Upper lobe of left lung (tissue), 6 donors: Measurements from ENCODE around the gene IL5RA. TPM values are rescaled to one million over a fixed set of nuclear protein-coding genes. Genes with fewer than 3 reads are reported as not detected.
A peak's percentile ranks its signal among the peaks of the same experiment; 100 is the strongest.

Experiments used
- ATAC-seq, 2 donors: fragments of 200-7000 bp; cut with Tn5 transposase; one replicate each; pipeline ENCODE4 v1.9.1; 2022; ENCODE audit warnings: mild to moderate bottlenecking in 2 of 2, moderate library complexity in 2 of 2; ENCODE audit not compliant: low FRiP score in 2 of 2
- DNase-seq, 2 donors: peaks; one replicate each; pipeline ENCODE4 v3.0.0-alpha.2; 2019 to 2020
- H3K27ac ChIP-seq, 4 donors: fragments of 200-600 bp; sonication (generic); one replicate each; pipeline ENCODE4 v1.5.1; 2016 to 2019
- H3K27me3 ChIP-seq, 4 donors: fragments of 200-600 bp; sonication (generic); one replicate each; pipeline ENCODE4 v1.5.1; 2017 to 2019
- H3K36me3 ChIP-seq, 4 donors: fragments of 200-600 bp; sonication (generic); one replicate each; pipeline ENCODE4 v1.5.1; 2016 to 2019
- H3K4me1 ChIP-seq, 4 donors: fragments of 200-600 bp; sonication (generic); one replicate each; pipeline ENCODE4 v1.5.1; 2018 to 2019
- H3K4me3 ChIP-seq, 4 donors: fragments of 200-600 bp; sonication (generic); one replicate each; pipeline ENCODE4 v1.5.1; 2017 to 2019; ENCODE audit warnings: mild to moderate bottlenecking in 2 of 4, moderate library complexity in 1 of 4
- H3K9me3 ChIP-seq, 4 donors: fragments of 200-600 bp; sonication (generic); one replicate each; pipeline ENCODE4 v1.5.1; 2018 to 2019
- CTCF ChIP-seq, 6 experiments: fragments of 450-650 bp in 4 of 6; fragments of 200-600 bp in 2 of 6; sonication (generic) in 2 of 6; IDR thresholded peaks; one replicate each; pipeline ENCODE4 v1.5.1; 2016 to 2019; ENCODE audit warnings: antibody characterized with exemption in 6 of 6
- EP300 ChIP-seq, 4 donors: sonication (generic); formaldehyde crosslinking; IDR thresholded peaks; one replicate each; pipeline ENCODE4 v1.5.1; 2017; ENCODE audit warnings: antibody characterized with exemption in 4 of 4, control low read depth in 2 of 4
- POLR2A ChIP-seq, 4 donors: fragments of 450-650 bp; IDR thresholded peaks; one replicate each; pipeline ENCODE4 v1.5.1; 2016 to 2017; ENCODE audit warnings: antibody characterized with exemption in 4 of 4, mild to moderate bottlenecking in 2 of 4
- POLR2AphosphoS5 ChIP-seq, 2 donors: sonication (generic); formaldehyde crosslinking; IDR thresholded peaks; one replicate each; pipeline ENCODE4 v1.5.1; 2017; ENCODE audit warnings: antibody characterized with exemption in 2 of 2
- WGBS, 2 donors: methylation state at CpG; one replicate each; pipeline ENCODE4 v1.1.5; 2017 to 2018; 5-methylcytosine and 5-hydroxymethylcytosine counted together
- total RNA-seq, 6 donors: library from RNA; depleted of rRNA in 4 of 6; stranded (reverse); fragments of >200 nt in 4 of 6; gene quantifications; one replicate each; pipeline versions ENCODE4 v1.1.0 to v1.2.1, GENCODE V29; 2016 to 2021
- donor health status: DM: no; HTN: no; CAD: no; lungs with moderate emphysema.
- donor health status: DM: no; HTN: yes; CAD: no; lungs with severe emphysema.

Gene IL5RA
- 10 to 100 TPM in 1 of 6 donors, 1 to 10 TPM in 4, under 1 TPM in 1; 0.46 to 17.7 (median 3.7) TPM for total RNA-seq

- Histone ChIP-seq H3K9me3 (no peaks in the 10 kb centered on the region), H3K4me1 (peaks cover 0 to 8% (median 0%) of the 10 kb centered on the region in 4 donors), H3K4me3 (peak within 1 kb of the TSS in 3 of 4 donors; percentile 11 to 25 (median 12)), H3K27me3 (no peaks in the 10 kb centered on the region), H3K27ac (peak within 1 kb of the TSS in 2 of 4 donors; percentile 12 to 23), H3K36me3 (no peaks in the 10 kb centered on the region)
- peak; percentile 61 to 69 for ATAC-seq
- no peak for DNase-seq
- TF ChIP-seq EP300 (IDR thresholded peaks at IDR 0.05) (no peak), CTCF (IDR thresholded peaks at IDR 0.05) (no peak), POLR2A (IDR thresholded peaks at IDR 0.05) (no peak), POLR2AphosphoS5 (IDR thresholded peaks at IDR 0.05) (no peak)
- 41 to 50% methylated on average over 4 of the region's 4 CpGs for WGBS, 2 donors
Observed at GRCh38 chr3:3110299-3110630, at the start of gene IL5RA. Gene IL5RA (minus strand): TSS chr3:3110374. CDS start chr3:3104984, 5,390 bp downstream.

- H3K4me1 ChIP-seq: peaks cover 0 to 4% (median 0%) of the 10 kb centered on the region in 4 donors
Observed at GRCh38 chr3:3157484-3157883, 47.3 kb upstream of the IL5RA start.

GRCh38 chr3:3154879-3155610 lies 44.9 kb upstream of the IL5RA start:
- no peak overlapping the region for H3K27ac ChIP-seq
- H3K4me3 ChIP-seq: no peak overlapping the region
- no peaks in the 10 kb centered on the region for H3K27me3 ChIP-seq
- H3K9me3 ChIP-seq: no peaks in the 10 kb centered on the region
- H3K36me3 ChIP-seq: peaks cover 8 to 91% (median 34%) of the 10 kb centered on the region in 4 donors
- ATAC-seq (no peak), DNase-seq (no peak)
- peaks cover 0 to 6% (median 0%) of the 10 kb centered on the region in 4 donors for H3K4me1 ChIP-seq
- 98 to 99% methylated on average over 5 of the region's 5 CpGs for WGBS, 2 donors
- no peak for TF ChIP-seq POLR2A (IDR thresholded peaks at IDR 0.05)
- no peak for TF ChIP-seq CTCF (IDR thresholded peaks at IDR 0.05)
- no peak for TF ChIP-seq POLR2AphosphoS5 (IDR thresholded peaks at IDR 0.05)
- no peak for TF ChIP-seq EP300 (IDR thresholded peaks at IDR 0.05)

More at GRCh38 chr3:3157484-3157883, 47.3 kb upstream of the IL5RA start:
- TF ChIP-seq CTCF (IDR thresholded peaks at IDR 0.05) (no peak), EP300 (IDR thresholded peaks at IDR 0.05) (no peak), POLR2A (IDR thresholded peaks at IDR 0.05) (no peak), POLR2AphosphoS5 (IDR thresholded peaks at IDR 0.05) (no peak)
- no peak overlapping the region for H3K27ac ChIP-seq
- H3K36me3 ChIP-seq: peaks cover 8 to 81% (median 28%) of the 10 kb centered on the region in 4 donors
- DNase-seq: no peak
- ATAC-seq: no peak
- WGBS, 2 donors: 88 to 89% methylated on average over 8 of the region's 8 CpGs
- H3K9me3 ChIP-seq: no peaks in the 10 kb centered on the region
- no peak overlapping the region for H3K4me3 ChIP-seq
- H3K27me3 ChIP-seq: no peaks in the 10 kb centered on the region

GRCh38 chr3:3151513-3151912 lies 41.3 kb upstream of the IL5RA start:
- Histone ChIP-seq H3K4me1 (peaks cover 0 to 6% (median 0%) of the 10 kb centered on the region in 4 donors), H3K27ac (peak overlapping the region in 1 of 4 donors; percentile 9), H3K36me3 (peaks cover 15 to 94% (median 47%) of the 10 kb centered on the region in 4 donors), H3K27me3 (no peaks in the 10 kb centered on the region), H3K4me3 (no peak overlapping the region), H3K9me3 (no peaks in the 10 kb centered on the region)
- DNase-seq (no peak), ATAC-seq (no peak)
- WGBS, 2 donors: 57 to 69% methylated on average over 1 of the region's 1 CpG
- TF ChIP-seq POLR2AphosphoS5 (IDR thresholded peaks at IDR 0.05) (no peak), CTCF (IDR thresholded peaks at IDR 0.05) (no peak), POLR2A (IDR thresholded peaks at IDR 0.05) (no peak), EP300 (IDR thresholded peaks at IDR 0.05) (no peak)
